Kidney (tissue), 14 donors: Measurements from ENCODE around the gene CCDC50. TPM values are rescaled to one million over a fixed set of nuclear protein-coding genes. Genes with fewer than 3 reads are reported as not detected.

Source experiments
- DNase-seq, 5 donors: peaks; one replicate each; pipeline ENCODE4 v3.0.0-alpha.2; 2013 to 2020
- FAIRE-seq: peaks from 2 replicates; lab custom pipeline; 2012; peaks lifted over from hg19 to GRCh38; lab: Jason Lieb, UNC
- H3K27ac ChIP-seq, 2 donors: one replicate each; pipeline ENCODE4 v1.7.0; 2013; ENCODE audit warnings: low read depth in 2 of 2, low read length in 2 of 2, inconsistent platforms in 1 of 2
- H3K27me3 ChIP-seq: one replicate; pipeline ENCODE4 v1.7.1; 2013; ENCODE audit warnings: low read length, inconsistent platforms; ENCODE audit not compliant: control insufficient read depth, insufficient read depth
- H3K36me3 ChIP-seq, 3 donors: one replicate each; pipeline versions ENCODE4 v1.7.0 to v1.7.1; 2013; ENCODE audit warnings: low read length in 3 of 3, control low read depth in 1 of 3, inconsistent platforms in 1 of 3; ENCODE audit not compliant: insufficient read depth in 3 of 3, control insufficient read depth in 2 of 3
- H3K4me1 ChIP-seq, 3 donors: one replicate each; pipeline versions ENCODE4 v1.7.0 to v1.7.1; 2013; ENCODE audit warnings: low read length in 3 of 3, inconsistent platforms in 1 of 3, low read depth in 1 of 3; ENCODE audit not compliant: control insufficient read depth in 2 of 3, insufficient read depth in 2 of 3
- H3K4me3 ChIP-seq, 3 donors: one replicate each; pipeline versions ENCODE4 v1.7.0 to v1.8.1; 2013; ENCODE audit warnings: low read length in 3 of 3, control low read depth in 1 of 3, inconsistent platforms in 1 of 3
- H3K9ac ChIP-seq, 3 donors: one replicate each; pipeline versions ENCODE4 v1.7.0 to v1.7.1; 2013; ENCODE audit warnings: low read length in 3 of 3, control low read depth in 1 of 3, inconsistent platforms in 1 of 3
- H3K9me3 ChIP-seq, 3 donors: one replicate each; pipeline versions ENCODE4 v1.7.0 to v1.7.1; 2013; ENCODE audit warnings: low read length in 3 of 3, control low read depth in 1 of 3, inconsistent platforms in 1 of 3; ENCODE audit not compliant: control insufficient read depth in 2 of 3, insufficient read depth in 1 of 3
- CTCF ChIP-seq: IDR thresholded peaks from 3 replicates; pipeline ENCODE4 v1.5.1; 2012; ENCODE audit warnings: mild to moderate bottlenecking, moderate library complexity, borderline replicate concordance; ENCODE audit not compliant: insufficient read depth; ENCODE audit errors: extremely low read depth
- intact Hi-C: fragments of 100-400 bp; cut with DNase I; formaldehyde crosslinking; loops from one replicate; pipeline ENCODE4 v1.11.1; 2022
- polyA plus RNA-seq: library from polyadenylated mRNA; stranded (reverse); fragments of 350-450 nt; fragmentation: Illumina TruSeq; extraction: RNeasy Lipid Tissue Mini Kit (QIAGEN cat#74804); gene quantifications from one replicate; pipeline ENCODE4 v1.2.3, GENCODE V29; 2014; ENCODE audit warnings: low read depth, low replicate concordance; ENCODE audit not compliant: insufficient read depth
- total RNA-seq: library from RNA; stranded (reverse); fragmentation: NEBNext Ultra II Directional; extraction: Animal tissue kit (Norgen Biotek cat#: 25700); gene quantifications from one replicate; pipeline ENCODE4 v1.2.1, GENCODE V29; 2021
- donor health status: control.
- donor health status: control.
- donor health status: control.
- donor health status: control.
- donor health status: control.
- donor health status: DM: yes; HTN: yes; CAD: no.
- donor health status: Normal renal cell carcinoma (clear cell type).

Gene CCDC50
- total and polyA plus RNA-seq, 2 donors from 2014 or later = 34.7 to 105 TPM

- Histone ChIP-seq H3K4me3 (no peak overlapping the region), H3K36me3 (peaks cover 6 to 13% (median 8%) of the 10 kb centered on the region in 3 donors), H3K27me3 (no peaks in the 10 kb centered on the region), H3K27ac (no peak overlapping the region), H3K9ac (no peak overlapping the region), H3K4me1 (peaks cover 0 to 6% (median 2%) of the 10 kb centered on the region in 3 donors), H3K9me3 (no peaks in the 10 kb centered on the region)
- DNase-seq (no peak), FAIRE-seq (peak; percentile 19)
- TF ChIP-seq CTCF = no peak
- intact Hi-C loops = no loop called here
These were observed 44.1 kb downstream of the CCDC50 start for GRCh38 chr3:191373327-191373726.

- Histone ChIP-seq H3K36me3 (peaks cover 11 to 26% (median 15%) of the 10 kb centered on the region in 3 donors), H3K4me1 (peaks cover 0 to 6% (median 2%) of the 10 kb centered on the region in 3 donors), H3K4me3 (no peak overlapping the region), H3K27ac (peak overlapping the region; percentile 24 to 51), H3K27me3 (no peaks in the 10 kb centered on the region), H3K9ac (no peak overlapping the region), H3K9me3 (no peaks in the 10 kb centered on the region)
- intact Hi-C loops = no loop called here
- FAIRE-seq (peak; percentile 51), DNase-seq (peak in 2 of 5 donors; percentile 40 to 61)
- TF ChIP-seq CTCF = no peak
These were observed 47.4 kb downstream of the CCDC50 start for GRCh38 chr3:191376516-191377141.

GRCh38 chr3:191378142-191378812 lies 49.1 kb downstream of the CCDC50 start:
- Histone ChIP-seq H3K27ac (no peak overlapping the region), H3K36me3 (peaks cover 15 to 27% (median 20%) of the 10 kb centered on the region in 3 donors), H3K9ac (no peak overlapping the region), H3K4me3 (no peak overlapping the region), H3K4me1 (peaks cover 0 to 6% (median 2%) of the 10 kb centered on the region in 3 donors), H3K9me3 (no peaks in the 10 kb centered on the region), H3K27me3 (no peaks in the 10 kb centered on the region)
- TF ChIP-seq CTCF = no peak
- FAIRE-seq (no peak), DNase-seq (no peak)
- intact Hi-C loops = no loop called here
